GM19238 (cell line): ENCODE results near the gene DCLK1.

Experiments
- DNase-seq: peaks from one replicate; pipeline ENCODE4 v3.0.0; 2011; ENCODE audit warnings: low spot score; ENCODE audit not compliant: insufficient read length

The DCLK1 gene

GRCh38 chr13:35764326-35765015 is 366.7 kb downstream of the DCLK1 start:
- DNase-seq: no peak

GRCh38 chr13:35763782-35764123 is 367.4 kb downstream of the DCLK1 start:
- no peak for DNase-seq

- DNase-seq: no peak
Observed at GRCh38 chr13:35763060-35763781, 368.0 kb downstream of the DCLK1 start.

- no peak for DNase-seq
Observed at GRCh38 chr13:35761440-35762252, 369.5 kb downstream of the DCLK1 start.

GRCh38 chr13:35760735-35761281 is 370.4 kb downstream of the DCLK1 start:
- no peak for DNase-seq

GRCh38 chr13:35747594-35747993 is 383.6 kb downstream of the DCLK1 start:
- DNase-seq: no peak

- no peak for DNase-seq
Observed at GRCh38 chr13:35744566-35745178, 386.5 kb downstream of the DCLK1 start.

GRCh38 chr13:35744144-35744543 is 387.0 kb downstream of the DCLK1 start:
- DNase-seq: no peak

GRCh38 chr13:35743165-35743564 is 388.0 kb downstream of the DCLK1 start:
- DNase-seq: no peak

- no peak for DNase-seq
Observed at GRCh38 chr13:35741657-35742056, 389.5 kb downstream of the DCLK1 start.

GRCh38 chr13:35736876-35737275 is 394.3 kb downstream of the DCLK1 start:
- DNase-seq: no peak

GRCh38 chr13:35733827-35734226 is 397.4 kb downstream of the DCLK1 start:
- no peak for DNase-seq

- DNase-seq: no peak
Observed at GRCh38 chr13:35732565-35732964, 398.6 kb downstream of the DCLK1 start.

GRCh38 chr13:35731471-35731870 is 399.7 kb downstream of the DCLK1 start:
- DNase-seq: no peak

GRCh38 chr13:35729926-35730627 is 401.1 kb downstream of the DCLK1 start:
- no peak for DNase-seq

GRCh38 chr13:35727881-35728280 is 403.3 kb downstream of the DCLK1 start:
- DNase-seq: no peak

- no peak for DNase-seq
Observed at GRCh38 chr13:35724446-35724845, 406.7 kb downstream of the DCLK1 start.

- DNase-seq: no peak
Observed at GRCh38 chr13:35723821-35724220, 407.4 kb downstream of the DCLK1 start.

- no peak for DNase-seq
Observed at GRCh38 chr13:35723053-35723461, 408.1 kb downstream of the DCLK1 start.

GRCh38 chr13:35722458-35723052 is 408.6 kb downstream of the DCLK1 start:
- DNase-seq: no peak
